ENCODE data around the gene GTF3A.
A peak's percentile ranks its signal among the peaks of the same experiment; 100 is the strongest.

GTF3A gene

GRCh38 chr13:27424246-27425157, at the start of gene GTF3A:
Gene GTF3A, plus strand, starts transcription at chr13:27424619.
- TF ChIP-seq CTCF (IDR thresholded peaks at IDR 0.05) (no peak), ZFX (IDR thresholded peaks at IDR 0.05; ENCODE audit: borderline replicate concordance) (no peak)
- H3K27ac ChIP-seq, result peak within 1 kb of the TSS; percentile 95

- TF ChIP-seq ZFX (IDR thresholded peaks at IDR 0.05; ENCODE audit: borderline replicate concordance) (no peak), CTCF (IDR thresholded peaks at IDR 0.05) (peak; percentile 83)
- H3K27ac ChIP-seq, result no peak overlapping the region
Measured at GRCh38 chr13:27374650-27375049, 49.8 kb upstream of the GTF3A start.

GRCh38 chr13:27375686-27376326, 48.6 kb upstream of the GTF3A start:
- no peak overlapping the region for H3K27ac ChIP-seq
- peak; percentile 88 for TF ChIP-seq CTCF (IDR thresholded peaks at IDR 0.05)
- no peak for TF ChIP-seq ZFX (IDR thresholded peaks at IDR 0.05; ENCODE audit: borderline replicate concordance)

- no peak for TF ChIP-seq ZFX (IDR thresholded peaks at IDR 0.05; ENCODE audit: borderline replicate concordance)
- TF ChIP-seq CTCF (IDR thresholded peaks at IDR 0.05), result no peak
- H3K27ac ChIP-seq, result no peak overlapping the region
Measured at GRCh38 chr13:27379126-27379525, 45.3 kb upstream of the GTF3A start.

GRCh38 chr13:27379694-27380641, 44.5 kb upstream of the GTF3A start:
- TF ChIP-seq CTCF (IDR thresholded peaks at IDR 0.05) (peak; percentile 68), ZFX (IDR thresholded peaks at IDR 0.05; ENCODE audit: borderline replicate concordance) (no peak)
- no peak overlapping the region for H3K27ac ChIP-seq

- TF ChIP-seq ZFX (IDR thresholded peaks at IDR 0.05; ENCODE audit: borderline replicate concordance) (no peak), CTCF (IDR thresholded peaks at IDR 0.05) (no peak)
- H3K27ac ChIP-seq, result no peak overlapping the region
Measured at GRCh38 chr13:27381601-27382000, 42.8 kb upstream of the GTF3A start.

Measured in 22Rv1 (cell line).